GM21825 (cell line): ENCODE measurements around the gene SLC6A18.
"Not testable (repeated sequence)": the region's sequence is repeated elsewhere in the genome, so short reads cannot be mapped to it uniquely, and the experiment has no call there.

Source experiments
- ATAC-seq: cut with Tn5 transposase; IDR thresholded peaks from one replicate; pipeline ENCODE4 v1.9.1; 2021; ENCODE audit warnings: mild to moderate bottlenecking, moderate library complexity; ENCODE audit not compliant: unreplicated experiment

The SLC6A18 gene

DNA sequence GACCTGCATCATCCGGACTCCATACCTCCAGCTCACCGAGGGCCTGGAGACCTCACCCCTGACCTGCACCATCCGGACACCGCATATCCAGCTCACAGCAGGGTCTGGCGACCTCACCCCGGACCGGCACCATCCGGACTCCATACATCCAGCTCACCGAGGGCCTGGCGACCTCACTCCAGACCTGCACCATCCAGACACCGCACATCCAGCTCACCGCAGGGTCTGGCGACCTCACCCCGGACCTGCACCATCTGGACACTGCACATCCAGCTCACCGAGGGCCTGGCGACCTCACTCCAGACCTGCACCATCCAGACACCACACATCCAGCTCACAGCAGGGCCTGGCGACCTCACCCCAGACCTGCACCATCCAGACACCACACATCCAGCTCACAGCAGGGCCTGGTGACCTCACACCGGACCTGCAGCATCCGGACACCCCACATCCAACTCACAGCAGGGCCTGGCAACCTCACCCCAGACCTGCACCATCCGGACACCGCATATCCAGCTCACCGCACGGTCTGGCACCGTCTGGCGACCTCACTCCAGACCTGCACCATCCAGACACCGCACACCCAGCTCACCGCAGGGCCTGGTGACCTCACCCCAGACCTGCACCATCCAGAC lies 59.3 kb downstream of the SLC6A18 start:
- not testable (repeated sequence) for ATAC-seq

- ATAC-seq: no peak
Observed at GRCh38 chr5:1285141-1285540, 60.0 kb downstream of the SLC6A18 start.

DNA sequence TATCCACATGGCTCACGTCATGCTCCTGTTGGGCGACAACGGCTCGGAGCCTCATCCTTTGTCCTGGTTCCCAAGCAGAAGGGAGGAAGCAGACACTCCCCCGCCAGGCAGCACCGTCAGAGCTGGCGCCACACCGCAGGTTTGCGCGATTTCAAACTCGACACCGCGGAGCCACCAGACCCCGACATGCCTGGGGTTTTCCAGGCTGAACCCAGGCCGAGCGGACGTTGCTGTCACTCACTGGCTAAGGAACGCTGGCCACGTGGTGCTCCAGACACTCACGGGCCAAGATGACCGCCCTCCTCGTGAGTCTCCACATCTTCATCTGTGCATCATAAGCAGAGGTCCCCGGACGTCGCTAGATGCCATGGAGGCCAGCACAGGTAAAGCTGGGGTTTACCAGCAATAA lies 60.7 kb downstream of the SLC6A18 start:
- no peak for ATAC-seq

GRCh38 chr5:1288439-1289335 lies 63.5 kb downstream of the SLC6A18 start:
- no peak for ATAC-seq

GRCh38 chr5:1289559-1289958 lies 64.4 kb downstream of the SLC6A18 start:
- not testable (repeated sequence) for ATAC-seq

DNA sequence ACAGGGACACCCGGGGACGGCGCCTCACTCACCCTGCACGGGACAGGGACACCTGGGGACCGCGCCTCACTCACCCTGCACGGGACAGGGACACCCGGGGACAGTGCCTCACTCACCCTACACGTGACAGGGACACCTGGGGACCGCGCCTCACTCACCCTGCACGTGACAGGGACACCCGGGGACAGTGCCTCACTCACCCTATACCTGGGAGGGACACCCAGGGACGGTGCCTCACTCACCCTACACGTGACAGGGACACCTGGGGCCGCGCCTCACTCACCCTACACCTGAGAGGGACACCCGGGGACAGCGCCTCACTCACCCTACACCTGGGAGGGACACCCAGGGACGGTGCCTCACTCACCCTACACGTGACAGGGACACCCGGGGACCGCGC lies 65.8 kb downstream of the SLC6A18 start:
- not testable (repeated sequence) for ATAC-seq

GRCh38 chr5:1291611-1292080 lies 66.5 kb downstream of the SLC6A18 start:
- ATAC-seq: no peak

- ATAC-seq: no peak
Observed at GRCh38 chr5:1292139-1292538, 67.0 kb downstream of the SLC6A18 start.

GRCh38 chr5:1292846-1293415 lies 67.8 kb downstream of the SLC6A18 start:
- no peak for ATAC-seq

DNA sequence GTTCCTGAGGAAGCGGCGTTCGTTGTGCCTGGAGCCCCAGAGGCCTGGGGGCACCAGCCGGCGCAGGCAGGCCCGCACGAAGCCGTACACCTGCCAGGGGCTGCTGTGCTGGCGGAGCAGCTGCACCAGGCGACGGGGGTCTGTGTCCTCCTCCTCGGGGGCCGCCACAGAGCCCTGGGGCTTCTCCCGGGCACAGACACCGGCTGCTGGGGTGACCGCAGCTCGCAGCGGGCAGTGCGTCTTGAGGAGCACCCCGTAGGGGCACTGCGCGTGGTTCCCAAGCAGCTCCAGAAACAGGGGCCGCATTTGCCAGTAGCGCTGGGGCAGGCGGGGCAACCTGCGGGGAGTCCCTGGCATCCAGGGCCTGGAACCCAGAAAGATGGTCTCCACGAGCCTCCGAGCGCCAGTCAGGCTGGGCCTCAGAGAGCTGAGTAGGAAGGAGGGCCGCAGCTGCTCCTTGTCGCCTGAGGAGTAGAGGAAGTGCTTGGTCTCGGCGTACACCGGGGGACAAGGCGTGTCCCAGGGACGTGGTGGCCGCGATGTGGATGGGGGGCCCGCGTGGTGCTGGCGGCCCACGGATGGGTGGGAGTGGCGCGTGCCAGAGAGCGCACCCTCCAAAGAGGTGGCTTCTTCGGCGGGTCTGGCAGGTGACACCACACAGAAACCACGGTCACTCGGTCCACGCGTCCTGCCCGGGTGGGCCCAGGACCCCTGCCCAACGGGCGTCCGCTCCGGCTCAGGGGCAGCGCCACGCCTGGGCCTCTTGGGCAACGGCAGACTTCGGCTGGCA lies 68.4 kb downstream of the SLC6A18 start:
- ATAC-seq: no peak

GRCh38 chr5:1294206-1294834 lies 69.1 kb downstream of the SLC6A18 start:
- no peak for ATAC-seq

DNA sequence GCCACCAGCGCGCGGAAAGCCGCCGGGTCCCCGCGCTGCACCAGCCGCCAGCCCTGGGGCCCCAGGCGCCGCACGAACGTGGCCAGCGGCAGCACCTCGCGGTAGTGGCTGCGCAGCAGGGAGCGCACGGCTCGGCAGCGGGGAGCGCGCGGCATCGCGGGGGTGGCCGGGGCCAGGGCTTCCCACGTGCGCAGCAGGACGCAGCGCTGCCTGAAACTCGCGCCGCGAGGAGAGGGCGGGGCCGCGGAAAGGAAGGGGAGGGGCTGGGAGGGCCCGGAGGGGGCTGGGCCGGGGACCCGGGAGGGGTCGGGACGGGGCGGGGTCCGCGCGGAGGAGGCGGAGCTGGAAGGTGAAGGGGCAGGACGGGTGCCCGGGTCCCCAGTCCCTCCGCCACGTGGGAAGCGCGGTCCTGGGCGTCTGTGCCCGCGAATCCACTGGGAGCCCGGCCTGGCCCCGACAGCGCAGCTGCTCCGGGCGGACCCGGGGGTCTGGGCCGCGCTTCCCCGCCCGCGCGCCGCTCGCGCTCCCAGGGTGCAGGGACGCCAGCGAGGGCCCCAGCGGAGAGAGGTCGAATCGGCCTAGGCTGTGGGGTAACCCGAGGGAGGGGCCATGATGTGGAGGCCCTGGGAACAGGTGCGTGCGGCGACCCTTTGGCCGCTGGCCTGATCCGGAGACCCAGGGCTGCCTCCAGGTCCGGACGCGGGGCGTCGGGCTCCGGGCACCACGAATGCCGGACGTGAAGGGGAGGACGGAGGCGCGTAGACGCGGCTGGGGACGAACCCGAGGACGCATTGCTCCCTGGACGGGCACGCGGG lies 69.9 kb downstream of the SLC6A18 start, which contains the start of gene TERT:
Gene TERT (minus strand): TSS at position 234 of the 815 bp plus-strand sequence. CDS start 79 bp downstream, at position 155.
- no peak for ATAC-seq

GRCh38 chr5:1295650-1296037 lies 70.5 kb downstream of the SLC6A18 start:
- ATAC-seq: no peak
